ENCODE measurements around the gene EMD.
"Not testable (repeated sequence)": the region's sequence is repeated elsewhere in the genome, so short reads cannot be mapped to it uniquely, and the experiment has no call there.

EMD gene

DNA sequence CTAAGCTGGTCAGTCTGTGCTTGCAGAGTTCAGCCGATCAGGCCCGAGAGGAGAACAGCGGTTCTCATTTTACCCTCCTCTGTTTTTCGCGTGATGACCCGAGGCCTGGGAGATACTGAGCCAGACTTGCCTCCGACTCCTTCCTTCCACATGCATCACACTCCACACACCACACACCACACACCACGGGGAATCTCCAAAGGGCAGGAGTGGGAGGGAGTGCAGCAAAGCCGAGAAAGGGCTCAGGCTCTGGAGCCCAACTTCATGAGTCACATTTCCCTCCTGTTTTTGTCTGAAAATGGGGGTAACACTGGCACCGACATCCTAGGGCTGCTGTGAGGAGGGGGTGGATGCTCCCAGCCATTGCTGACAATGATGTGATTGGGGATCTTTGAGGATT, 44.6 kb upstream of the EMD start:
- DNase-seq: no peak
- H4K91ac ChIP-seq (ENCODE audit: low read depth, low read length): no peak overlapping the region
- no peak overlapping the region for H3K9ac ChIP-seq (ENCODE audit: low read length)
- no peaks in the 10 kb centered on the region for H3K4me1 ChIP-seq (ENCODE audit: control insufficient read depth in 1 of 2, insufficient read depth in 2 of 2, low read length in 2 of 2)
- H2BK12ac ChIP-seq (ENCODE audit: low read length): no peak overlapping the region
- no peak overlapping the region for H2AK5ac ChIP-seq (ENCODE audit: low read length)
- H3K79me1 ChIP-seq (ENCODE audit: low read length): no peaks in the 10 kb centered on the region
- H3K4ac ChIP-seq (ENCODE audit: low read depth, low read length): no peak overlapping the region
- no peak overlapping the region for H4K8ac ChIP-seq (ENCODE audit: low read depth, low read length)
- no peak overlapping the region for H2BK5ac ChIP-seq (ENCODE audit: low read depth, low read length, poor library complexity)
- H3K4me2 ChIP-seq (ENCODE audit: low read length): no peak overlapping the region
- no CpG with 5 or more reads among the region's 10 CpGs for WGBS (ENCODE audit: extremely low coverage, insufficient coverage, insufficient read length)
- no peaks in the 10 kb centered on the region for H3K27me3 ChIP-seq (ENCODE audit: insufficient read depth, low read length)
- H3K14ac ChIP-seq (ENCODE audit: low read length): no peak overlapping the region
- no peaks in the 10 kb centered on the region for H3K36me3 ChIP-seq (ENCODE audit: control insufficient read depth in 1 of 2, insufficient read depth in 2 of 2, low read length in 2 of 2)
- no peak overlapping the region for H3K18ac ChIP-seq (ENCODE audit: low read length)
- no peak overlapping the region for H3K23ac ChIP-seq (ENCODE audit: low read length)
- H3K4me3 ChIP-seq (ENCODE audit: low read depth, low read length): no peak overlapping the region
- H3K27ac ChIP-seq (ENCODE audit: low read depth, low read length): no peak overlapping the region
- H3K79me2 ChIP-seq (ENCODE audit: control insufficient read depth, insufficient read depth, low read length, poor library complexity): no peaks in the 10 kb centered on the region
- H2BK120ac ChIP-seq (ENCODE audit: insufficient read depth, low read length, poor library complexity): no peak overlapping the region
- H2AFZ ChIP-seq (ENCODE audit: insufficient read depth, low read length, poor library complexity): no peak overlapping the region
- no peak overlapping the region for H4K12ac ChIP-seq (ENCODE audit: low read depth, low read length)
- H3K9me3 ChIP-seq (ENCODE audit: insufficient read depth, low read depth, low read length): no peaks in the 10 kb centered on the region

- H4K12ac ChIP-seq (ENCODE audit: low read depth, low read length); H4K8ac ChIP-seq (ENCODE audit: low read depth, low read length); H2BK120ac ChIP-seq (ENCODE audit: insufficient read depth, low read length, poor library complexity); H3K4me2 ChIP-seq (ENCODE audit: low read length); H3K27ac ChIP-seq (ENCODE audit: low read depth, low read length); H3K14ac ChIP-seq (ENCODE audit: low read length); H2BK12ac ChIP-seq (ENCODE audit: low read length); H3K36me3 ChIP-seq (ENCODE audit: control insufficient read depth in 1 of 2, insufficient read depth in 2 of 2, low read length in 2 of 2); H4K91ac ChIP-seq (ENCODE audit: low read depth, low read length); H3K79me1 ChIP-seq (ENCODE audit: low read length); H3K4me1 ChIP-seq (ENCODE audit: control insufficient read depth in 1 of 2, insufficient read depth in 2 of 2, low read length in 2 of 2); H3K27me3 ChIP-seq (ENCODE audit: insufficient read depth, low read length); H3K18ac ChIP-seq (ENCODE audit: low read length); H3K9me3 ChIP-seq (ENCODE audit: insufficient read depth, low read depth, low read length); H3K9ac ChIP-seq (ENCODE audit: low read length); DNase-seq; H3K4me3 ChIP-seq (ENCODE audit: low read depth, low read length); H3K79me2 ChIP-seq (ENCODE audit: control insufficient read depth, insufficient read depth, low read length, poor library complexity); H2AFZ ChIP-seq (ENCODE audit: insufficient read depth, low read length, poor library complexity); H2BK5ac ChIP-seq (ENCODE audit: low read depth, low read length, poor library complexity); H2AK5ac ChIP-seq (ENCODE audit: low read length); H3K23ac ChIP-seq (ENCODE audit: low read length); H3K4ac ChIP-seq (ENCODE audit: low read depth, low read length): not testable (repeated sequence)
- WGBS (ENCODE audit: extremely low coverage, insufficient coverage, insufficient read length): no CpG with 5 or more reads among the region's 115 CpGs
Observed at GRCh38 chrX:154341399-154342298, 37.4 kb upstream of the EMD start.

- not testable (repeated sequence) for H2BK5ac ChIP-seq (ENCODE audit: low read depth, low read length, poor library complexity)
Observed at GRCh38 chrX:154343063-154343462, 36.0 kb upstream of the EMD start.

GRCh38 chrX:154343620-154344019, 35.5 kb upstream of the EMD start:
- not testable (repeated sequence) for H2BK5ac ChIP-seq (ENCODE audit: low read depth, low read length, poor library complexity); H3K36me3 ChIP-seq (ENCODE audit: control insufficient read depth in 1 of 2, insufficient read depth in 2 of 2, low read length in 2 of 2); H2AK5ac ChIP-seq (ENCODE audit: low read length); DNase-seq; H4K8ac ChIP-seq (ENCODE audit: low read depth, low read length); H3K18ac ChIP-seq (ENCODE audit: low read length); H4K12ac ChIP-seq (ENCODE audit: low read depth, low read length); H2BK120ac ChIP-seq (ENCODE audit: insufficient read depth, low read length, poor library complexity); H3K4me1 ChIP-seq (ENCODE audit: control insufficient read depth in 1 of 2, insufficient read depth in 2 of 2, low read length in 2 of 2); H3K9me3 ChIP-seq (ENCODE audit: insufficient read depth, low read depth, low read length); H2AFZ ChIP-seq (ENCODE audit: insufficient read depth, low read length, poor library complexity); H3K4me3 ChIP-seq (ENCODE audit: low read depth, low read length); H3K9ac ChIP-seq (ENCODE audit: low read length); H2BK12ac ChIP-seq (ENCODE audit: low read length); H3K27ac ChIP-seq (ENCODE audit: low read depth, low read length); H3K23ac ChIP-seq (ENCODE audit: low read length); H3K4ac ChIP-seq (ENCODE audit: low read depth, low read length); H4K91ac ChIP-seq (ENCODE audit: low read depth, low read length); H3K27me3 ChIP-seq (ENCODE audit: insufficient read depth, low read length); H3K14ac ChIP-seq (ENCODE audit: low read length); H3K4me2 ChIP-seq (ENCODE audit: low read length); H3K79me2 ChIP-seq (ENCODE audit: control insufficient read depth, insufficient read depth, low read length, poor library complexity); H3K79me1 ChIP-seq (ENCODE audit: low read length)
- WGBS (ENCODE audit: extremely low coverage, insufficient coverage, insufficient read length): no CpG with 5 or more reads among the region's 20 CpGs

More at GRCh38 chrX:154343063-154343462, 36.0 kb upstream of the EMD start:
- not testable (repeated sequence) for H3K9me3 ChIP-seq (ENCODE audit: insufficient read depth, low read depth, low read length); H2BK120ac ChIP-seq (ENCODE audit: insufficient read depth, low read length, poor library complexity); H4K91ac ChIP-seq (ENCODE audit: low read depth, low read length); H4K8ac ChIP-seq (ENCODE audit: low read depth, low read length); H3K4me1 ChIP-seq (ENCODE audit: control insufficient read depth in 1 of 2, insufficient read depth in 2 of 2, low read length in 2 of 2); H2AK5ac ChIP-seq (ENCODE audit: low read length); DNase-seq; H3K4me3 ChIP-seq (ENCODE audit: low read depth, low read length); H3K79me1 ChIP-seq (ENCODE audit: low read length); H3K27me3 ChIP-seq (ENCODE audit: insufficient read depth, low read length); H3K4ac ChIP-seq (ENCODE audit: low read depth, low read length); H3K79me2 ChIP-seq (ENCODE audit: control insufficient read depth, insufficient read depth, low read length, poor library complexity); H3K9ac ChIP-seq (ENCODE audit: low read length); H3K23ac ChIP-seq (ENCODE audit: low read length); H3K14ac ChIP-seq (ENCODE audit: low read length); H2BK12ac ChIP-seq (ENCODE audit: low read length); H3K4me2 ChIP-seq (ENCODE audit: low read length); H3K27ac ChIP-seq (ENCODE audit: low read depth, low read length); H2AFZ ChIP-seq (ENCODE audit: insufficient read depth, low read length, poor library complexity); H3K18ac ChIP-seq (ENCODE audit: low read length); H4K12ac ChIP-seq (ENCODE audit: low read depth, low read length); H3K36me3 ChIP-seq (ENCODE audit: control insufficient read depth in 1 of 2, insufficient read depth in 2 of 2, low read length in 2 of 2)
- no CpG with 5 or more reads among the region's 16 CpGs for WGBS (ENCODE audit: extremely low coverage, insufficient coverage, insufficient read length)

Data from trophoblast cell (in vitro differentiated cells and primary cell).